IPS-18c (cell line): Measurements from ENCODE around the gene KIF12.
A peak's percentile ranks its signal among the peaks of the same experiment; 100 is the strongest.

Experiments used
- H3K4me3 ChIP-seq: 2 replicates; pipeline ENCODE4 v1.7.0; 2013; ENCODE audit warnings: low read depth, mild to moderate bottlenecking, low read length, moderate library complexity; ENCODE audit not compliant: insufficient read depth
- H3K9me3 ChIP-seq: one replicate; pipeline ENCODE4 v1.6.1; 2013; ENCODE audit warnings: mild to moderate bottlenecking, low read length, moderate library complexity; ENCODE audit not compliant: control insufficient read depth, insufficient read depth

The KIF12 gene

DNA sequence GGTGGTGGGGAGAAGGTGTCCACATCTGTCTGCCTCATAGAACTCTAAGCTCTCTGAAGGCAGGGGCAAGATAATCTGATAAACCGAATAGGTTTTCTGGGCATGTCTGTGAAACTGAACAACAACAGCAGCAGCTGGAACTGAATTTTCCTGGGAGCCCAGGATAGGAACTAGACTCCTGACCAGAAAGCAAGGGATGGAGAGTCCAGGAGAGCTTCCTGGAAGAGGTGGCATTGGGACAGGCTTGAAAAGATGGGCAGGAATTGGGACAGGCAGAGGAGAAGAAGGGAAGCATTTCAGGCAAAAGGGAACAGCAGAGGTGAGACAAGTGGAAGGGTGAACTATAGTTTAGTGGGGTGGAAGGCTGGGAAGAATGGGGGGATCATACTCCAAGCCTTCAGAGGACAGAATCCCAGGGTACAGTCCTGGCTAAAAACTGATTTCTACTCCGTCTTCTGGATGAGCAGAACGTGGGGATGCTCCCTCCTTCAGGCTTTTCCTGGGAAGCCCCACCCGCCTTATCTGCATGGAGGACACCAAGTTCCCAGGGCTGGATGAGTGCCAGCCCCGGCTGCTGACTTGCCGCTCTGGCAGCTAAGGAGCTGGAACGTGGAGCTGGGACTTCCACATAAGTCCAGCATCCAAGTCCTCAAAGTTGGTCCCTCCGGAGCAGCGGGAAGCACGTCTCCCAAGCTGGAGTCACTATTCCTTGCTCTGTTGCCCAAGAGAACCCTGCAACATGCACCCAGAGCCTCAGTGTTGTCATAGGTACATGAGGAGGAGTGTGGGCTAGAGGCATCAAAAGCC is 13.9 kb upstream of the KIF12 start:
- Histone ChIP-seq H3K9me3 (no peaks in the 10 kb centered on the region), H3K4me3 (no peak overlapping the region)

DNA sequence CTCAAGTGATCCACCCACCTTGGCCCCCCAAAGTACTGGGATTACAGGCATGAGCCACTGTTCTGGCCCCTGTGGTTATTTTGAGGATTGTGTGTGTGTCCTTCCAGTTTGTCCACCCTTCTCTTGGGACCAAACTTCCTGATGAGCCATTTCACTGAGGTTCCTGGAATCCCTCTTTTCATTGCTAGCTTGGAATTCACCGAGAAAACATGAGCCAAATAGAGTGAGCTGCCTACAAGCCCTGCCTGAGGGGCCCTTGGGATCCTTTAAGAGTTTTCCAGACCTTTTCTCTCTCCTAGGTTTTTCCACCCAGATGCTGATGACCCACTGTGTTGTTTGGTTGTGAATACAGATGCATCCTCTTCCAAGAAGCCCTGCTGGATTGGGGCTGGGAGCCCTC is 13.2 kb upstream of the KIF12 start:
- Histone ChIP-seq H3K4me3 (no peak overlapping the region; the same call in 1 of the 2 replicates), H3K9me3 (no peaks in the 10 kb centered on the region)

DNA sequence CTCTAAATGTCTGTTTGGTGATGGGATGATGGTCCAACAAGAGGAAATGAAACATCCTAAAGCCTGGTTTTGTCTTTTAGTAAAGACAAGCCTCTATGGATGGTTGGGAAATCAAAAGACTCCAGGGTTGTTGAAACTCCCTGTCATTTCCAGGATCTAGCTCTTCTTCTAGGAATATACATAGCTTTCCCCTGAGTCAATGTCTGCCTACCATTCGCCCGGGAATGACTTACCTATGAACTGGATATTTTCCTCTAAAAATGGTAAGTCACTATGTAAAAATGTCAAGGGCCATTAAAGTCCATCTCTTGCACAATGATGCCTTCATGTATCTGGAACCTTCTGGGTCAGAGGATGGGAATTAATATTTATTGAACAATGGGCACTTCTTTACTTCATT is 11.1 kb upstream of the KIF12 start:
- Histone ChIP-seq H3K4me3 (no peak overlapping the region), H3K9me3 (no peaks in the 10 kb centered on the region)

DNA sequence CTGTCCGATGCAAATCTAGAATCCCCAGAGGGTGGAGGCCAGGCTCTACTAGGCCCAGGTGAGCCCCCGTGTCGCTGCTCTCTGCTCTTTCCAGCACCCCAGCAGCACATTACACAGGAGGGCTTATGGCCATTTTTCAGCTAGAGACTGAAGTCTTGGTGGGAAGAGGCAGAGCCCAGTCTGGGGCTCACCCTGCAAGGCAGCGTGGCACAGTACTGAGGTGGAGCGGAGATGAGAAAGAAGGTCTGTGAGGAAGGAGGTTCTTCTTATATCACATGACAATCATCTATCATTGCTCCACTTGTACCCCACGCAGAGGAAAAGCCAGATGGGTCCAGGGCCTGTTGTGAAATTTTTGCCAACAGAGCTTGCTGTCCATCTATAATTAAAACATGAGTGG is 10.0 kb upstream of the KIF12 start:
- Histone ChIP-seq H3K9me3 (no peaks in the 10 kb centered on the region), H3K4me3 (no peak overlapping the region)

DNA sequence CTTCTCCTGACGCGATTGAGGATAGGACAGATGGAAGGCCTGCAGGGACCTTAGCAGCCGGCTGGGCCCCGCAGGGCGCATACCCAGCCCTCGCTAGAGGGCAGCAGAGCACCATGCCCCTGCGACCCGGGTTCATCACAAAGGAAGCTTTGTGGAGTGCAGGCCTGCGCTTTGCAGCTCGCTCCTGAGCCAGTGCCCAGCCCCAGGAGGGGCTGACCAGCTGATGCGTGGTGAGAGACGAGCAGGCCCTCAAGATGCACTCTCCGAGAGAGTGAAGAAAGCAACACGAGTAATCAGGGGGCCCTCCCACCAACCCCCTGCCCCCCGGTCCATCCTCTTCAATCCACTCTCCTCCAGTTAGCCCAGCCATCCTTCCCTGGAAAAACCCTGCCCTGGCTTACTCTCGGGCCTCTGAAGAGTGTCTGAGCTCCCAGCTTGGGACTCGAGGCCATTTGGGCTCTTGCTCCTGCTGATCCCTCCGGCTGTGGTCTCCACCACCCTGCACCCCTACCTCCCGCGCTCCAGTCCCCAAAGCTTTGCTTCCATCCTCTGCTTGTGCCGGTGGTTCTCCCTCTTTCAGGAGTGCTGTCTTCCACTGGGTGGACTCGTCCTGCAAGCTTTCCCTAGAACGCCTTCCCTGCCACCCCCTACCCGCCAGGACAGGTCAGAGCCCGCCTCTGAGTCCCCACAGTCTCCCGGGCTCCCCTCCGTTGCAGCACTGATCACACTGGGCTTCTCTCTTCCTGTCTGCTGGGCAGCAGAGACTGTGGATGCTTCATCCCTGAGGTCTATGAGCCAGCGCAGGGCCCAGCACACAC is 9.1 kb upstream of the KIF12 start:
- Histone ChIP-seq H3K9me3 (no peaks in the 10 kb centered on the region), H3K4me3 (no peak overlapping the region)

DNA sequence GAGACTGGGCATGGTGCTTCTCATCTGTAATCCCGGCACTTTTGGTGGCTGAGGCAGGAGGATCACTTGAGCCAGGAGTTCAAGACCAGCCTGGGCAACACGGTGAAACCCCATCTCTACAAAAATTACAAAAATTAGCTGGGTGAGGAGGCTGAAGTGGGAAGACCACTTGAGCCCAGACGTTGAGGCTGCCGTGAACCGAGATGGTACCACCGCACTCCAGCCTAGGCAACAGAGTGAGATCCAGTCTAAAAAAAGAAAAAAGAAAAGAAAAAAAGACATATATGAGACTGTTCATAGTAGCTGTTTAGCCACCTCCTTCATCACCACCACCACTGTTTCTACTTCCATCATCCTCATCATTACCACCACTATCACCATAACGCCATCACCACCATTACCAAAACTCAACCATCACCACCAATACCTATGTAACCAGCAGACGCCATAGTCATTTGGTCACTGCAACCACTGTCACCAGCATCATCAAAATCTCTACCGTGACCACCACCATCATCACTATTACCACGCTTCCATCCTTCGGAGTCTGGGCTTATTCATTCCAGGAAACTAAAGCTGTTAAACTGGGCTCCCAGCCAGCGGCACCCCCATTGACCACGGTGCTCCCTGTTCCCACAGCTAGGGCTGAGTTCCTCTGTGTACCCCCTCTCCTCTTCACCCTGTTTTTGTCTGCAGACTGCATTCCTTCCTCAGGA is 8.4 kb upstream of the KIF12 start:
- no peak overlapping the region for H3K4me3 ChIP-seq
- H3K9me3 ChIP-seq = no peaks in the 10 kb centered on the region

DNA sequence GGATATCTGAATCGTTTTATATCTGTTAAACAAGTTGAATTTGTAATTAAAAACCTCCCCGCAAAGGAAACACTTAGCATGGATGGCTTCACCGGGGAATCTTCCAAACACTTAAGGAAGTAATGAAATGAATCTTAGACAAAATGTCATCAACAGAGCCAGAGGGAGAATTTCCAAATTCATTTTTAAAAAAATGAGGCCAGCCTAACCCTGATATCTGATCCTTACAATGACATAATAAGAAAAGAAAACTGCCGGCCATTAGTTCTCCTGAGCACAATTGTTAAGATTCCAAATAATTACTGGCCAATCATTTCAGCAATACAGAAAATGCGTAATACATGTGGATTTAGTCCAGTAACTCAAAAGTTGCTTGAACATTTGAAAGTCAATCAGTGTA is 6.1 kb upstream of the KIF12 start:
- no peaks in the 10 kb centered on the region for H3K9me3 ChIP-seq
- H3K4me3 ChIP-seq = no peak overlapping the region

DNA sequence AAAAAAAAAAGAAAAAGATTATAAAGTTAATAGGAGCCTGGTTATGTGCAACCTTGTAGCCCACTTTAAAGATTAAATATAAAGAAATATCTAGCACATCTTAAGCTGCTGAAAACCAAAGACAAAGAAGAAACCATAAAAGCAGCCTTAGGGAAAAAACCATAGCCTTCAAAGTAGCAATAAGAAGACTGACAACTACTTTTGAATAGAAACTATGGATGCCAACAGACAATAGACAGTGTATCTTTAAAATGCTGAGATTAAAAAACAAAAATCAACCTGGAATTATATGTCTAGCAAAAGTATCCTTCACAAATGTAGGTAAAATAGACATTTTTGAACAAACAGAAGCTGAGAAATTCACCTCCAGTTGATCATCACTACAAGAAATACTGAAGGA is 3.4 kb upstream of the KIF12 start:
- no peak overlapping the region for H3K4me3 ChIP-seq
- H3K9me3 ChIP-seq = no peaks in the 10 kb centered on the region

DNA sequence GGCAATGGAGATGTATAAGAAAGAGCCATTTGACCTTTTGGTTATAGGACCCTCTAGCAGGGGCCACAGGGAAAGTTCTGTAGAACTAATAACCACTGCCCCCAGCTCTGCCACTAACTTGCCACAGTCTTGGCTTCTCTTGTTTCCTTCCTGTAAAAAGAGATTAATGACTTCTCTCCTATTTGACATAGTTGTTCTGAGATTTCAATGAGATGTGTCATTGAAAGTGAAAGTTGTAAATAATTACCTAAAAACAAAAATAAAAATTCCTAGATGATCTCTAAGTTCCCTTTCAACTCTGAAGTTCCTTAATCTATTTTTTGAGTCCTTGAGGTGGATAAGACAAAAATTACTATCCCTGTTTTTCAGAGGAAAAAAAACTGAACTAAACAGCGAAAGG is 1.4 kb upstream of the KIF12 start:
- H3K4me3 ChIP-seq = no peak overlapping the region
- H3K9me3 ChIP-seq = no peaks in the 10 kb centered on the region

DNA sequence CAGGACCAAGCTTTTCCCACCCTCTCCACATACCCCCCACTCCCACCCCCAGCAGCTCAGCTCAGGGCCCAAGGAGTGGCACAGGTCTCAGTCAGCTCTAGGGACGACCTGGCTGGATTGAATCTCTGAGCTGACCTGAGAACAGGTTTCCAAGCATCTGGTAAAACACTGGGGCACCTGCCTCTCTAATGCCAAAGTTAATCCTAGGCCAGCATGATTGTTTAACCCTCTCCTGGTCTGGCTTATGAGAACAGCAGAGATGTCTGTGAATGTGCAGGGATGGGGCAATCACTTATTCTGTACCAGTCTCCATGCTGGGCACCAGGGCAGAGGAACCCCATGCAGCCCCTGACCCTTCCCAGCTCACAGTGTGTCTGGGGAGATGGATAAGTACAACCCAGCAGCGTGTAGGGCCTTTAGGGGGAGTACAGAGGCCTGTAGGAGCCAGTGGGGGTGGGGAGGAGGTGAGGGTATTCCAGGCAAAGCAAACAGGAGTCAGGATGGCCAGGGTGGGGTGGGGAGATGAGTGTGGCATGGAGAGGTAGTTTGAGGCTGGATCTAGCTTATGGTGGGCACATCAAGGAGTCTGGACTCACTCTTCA is 678 bp upstream of the KIF12 start:
- peak overlapping the region; percentile 63; the same call in 1 of the 2 replicates for H3K4me3 ChIP-seq
- H3K9me3 ChIP-seq = no peaks in the 10 kb centered on the region

DNA sequence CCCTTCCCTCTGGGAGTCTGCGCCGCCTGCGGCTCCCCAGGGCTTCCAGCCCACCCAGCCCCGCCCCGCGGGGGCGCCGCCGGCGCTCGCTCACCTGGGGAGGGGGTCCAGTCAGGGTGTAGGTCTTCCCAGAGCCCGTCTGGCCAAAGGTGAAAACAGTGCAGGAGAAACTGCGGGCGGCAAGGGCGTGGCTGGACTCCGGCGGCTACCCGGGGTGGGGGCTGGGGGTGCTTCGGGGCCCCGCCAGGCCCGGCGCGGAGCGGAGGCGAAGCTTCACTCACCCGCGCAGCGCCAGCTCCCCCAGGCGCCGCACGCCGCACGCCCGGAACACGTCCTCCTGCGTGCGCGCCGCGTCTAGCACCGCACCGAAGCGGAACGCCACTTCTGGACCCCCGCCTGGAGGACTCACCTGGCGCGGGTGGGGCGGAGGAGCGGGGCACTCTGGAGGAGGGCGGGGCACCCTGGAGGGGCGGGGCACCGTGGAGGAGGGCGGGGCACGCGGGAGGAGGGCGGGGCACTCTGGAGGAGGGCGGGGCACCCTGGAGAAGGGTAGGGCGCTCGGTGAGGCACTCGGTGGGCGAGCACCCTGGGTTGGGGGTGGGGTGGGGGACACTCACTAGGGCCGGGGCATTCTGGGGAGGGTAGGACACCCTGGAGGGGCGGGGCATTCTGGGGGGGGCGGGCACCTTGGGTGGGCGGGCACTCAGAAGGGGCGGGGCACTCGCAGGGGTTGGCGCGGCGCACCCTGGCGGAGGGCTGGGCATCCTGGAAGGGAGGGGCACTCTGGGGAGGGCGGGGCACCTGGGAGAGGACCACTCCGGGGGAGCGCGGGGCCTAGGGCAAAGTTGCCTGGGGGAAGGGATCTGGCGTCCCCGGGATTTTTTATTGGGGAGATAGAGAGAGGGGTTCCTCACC is 814 bp downstream of the KIF12 start:
- peak overlapping the region; percentile 66 for H3K4me3 ChIP-seq
- H3K9me3 ChIP-seq = no peaks in the 10 kb centered on the region

DNA sequence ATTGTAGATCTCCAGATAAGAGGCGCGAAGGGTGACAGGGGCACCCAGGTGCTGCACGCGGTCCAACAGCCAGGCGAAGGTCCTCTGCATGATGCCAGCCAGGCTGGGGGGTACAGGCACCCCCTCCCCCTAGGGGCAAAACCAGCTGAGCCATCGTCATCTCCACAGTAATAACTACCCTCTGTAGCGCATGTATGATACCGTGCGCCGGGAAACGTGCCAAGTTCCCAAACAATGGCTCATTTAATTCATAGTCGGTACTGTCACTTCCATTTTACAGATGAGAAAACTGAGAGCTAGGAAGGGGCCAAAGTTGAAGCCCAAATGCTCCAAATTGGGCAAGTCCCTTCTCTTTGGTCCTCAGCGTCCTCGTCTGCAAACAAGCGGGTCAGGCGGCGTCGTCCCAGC is 1.5 kb downstream of the KIF12 start:
- Histone ChIP-seq H3K4me3 (peak overlapping the region; percentile 66), H3K9me3 (no peaks in the 10 kb centered on the region)

DNA sequence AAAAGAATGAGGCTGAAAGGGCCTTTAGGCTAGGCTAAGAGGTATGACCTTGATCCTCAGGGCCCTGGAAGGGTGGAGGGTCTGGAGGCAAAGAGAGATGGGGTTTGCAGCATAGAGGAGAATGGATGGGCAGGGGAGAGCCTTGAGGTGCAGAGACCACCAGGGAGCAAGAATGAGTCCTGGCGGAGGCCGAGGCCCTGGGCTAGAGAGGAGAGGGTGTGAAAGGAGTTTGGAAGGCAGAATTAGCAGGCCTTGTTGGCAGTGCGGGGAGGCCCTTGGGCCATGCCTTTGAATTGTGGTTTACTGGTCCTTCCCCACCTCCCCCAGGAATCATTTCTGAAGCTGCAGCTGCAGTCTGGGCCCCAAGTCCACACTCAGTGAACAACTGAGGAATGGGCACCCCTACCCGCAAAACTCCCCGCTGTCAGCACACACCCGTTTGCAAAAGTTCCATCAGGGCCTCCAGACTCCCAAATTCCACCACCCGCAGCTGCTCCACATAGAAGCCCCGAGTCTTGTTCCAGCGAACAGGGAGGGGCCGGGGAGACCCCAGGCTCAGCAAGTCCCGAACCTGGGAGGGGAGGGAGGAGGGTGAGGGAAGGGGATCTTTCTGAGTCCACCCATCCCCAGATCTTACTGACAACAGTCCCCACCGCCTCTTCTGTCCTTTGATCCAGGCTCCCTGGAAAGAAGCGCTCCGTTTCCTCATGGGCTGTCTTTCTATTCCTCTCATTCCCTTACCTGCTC is 2.1 kb downstream of the KIF12 start:
- no peaks in the 10 kb centered on the region for H3K9me3 ChIP-seq
- no peak overlapping the region for H3K4me3 ChIP-seq

DNA sequence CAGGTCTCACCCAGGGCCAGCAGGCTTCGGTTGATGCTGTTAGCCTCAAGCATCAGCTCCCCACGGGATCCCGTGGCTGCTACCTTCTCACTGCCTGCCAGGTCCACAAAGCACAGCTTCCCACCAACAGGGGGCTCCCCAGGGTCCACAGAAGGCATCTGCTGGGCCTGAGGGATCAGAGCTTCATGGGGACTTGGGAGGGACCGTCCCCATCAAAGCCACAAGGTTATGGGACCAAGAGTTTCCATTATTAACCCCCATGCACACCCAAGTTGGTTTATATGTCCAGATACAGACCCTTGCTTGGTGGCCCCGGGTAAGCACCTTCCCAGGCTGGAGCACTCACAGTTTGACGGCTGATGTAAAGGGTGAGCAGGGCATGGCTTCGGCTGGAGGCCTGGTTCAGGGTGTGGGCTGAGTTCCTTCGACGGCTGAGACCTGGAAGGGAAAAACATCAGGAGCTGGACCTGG is 3.0 kb downstream of the KIF12 start:
- no peak overlapping the region for H3K4me3 ChIP-seq
- no peaks in the 10 kb centered on the region for H3K9me3 ChIP-seq

DNA sequence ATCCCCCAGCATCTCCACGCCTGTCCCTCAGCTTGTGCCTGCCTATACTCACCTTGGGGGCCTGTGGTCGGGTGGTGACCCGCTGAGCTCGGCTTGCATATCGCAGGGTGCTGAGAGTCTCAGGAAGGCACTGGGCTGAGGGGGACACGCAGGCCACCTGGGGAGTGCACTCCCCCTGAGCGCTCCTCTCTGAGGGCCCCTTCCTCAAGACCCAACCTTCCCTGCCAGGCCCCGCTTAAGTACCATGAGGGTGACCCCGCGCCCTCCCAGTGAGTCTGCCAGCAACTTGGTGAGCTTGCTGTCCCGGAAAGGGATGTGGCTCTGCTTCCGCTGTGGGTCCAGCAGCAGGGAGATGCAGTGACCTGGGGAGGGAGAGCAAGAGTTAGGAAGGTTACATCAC is 4.1 kb downstream of the KIF12 start:
- no peak overlapping the region for H3K4me3 ChIP-seq
- no peaks in the 10 kb centered on the region for H3K9me3 ChIP-seq
